H9 (cell line): Measurements from ENCODE around the gene PLCXD3. TPM values are rescaled to one million over a fixed set of nuclear protein-coding genes. Genes with fewer than 3 reads are reported as not detected.

Source experiments
- DNase-seq: peaks from one replicate; pipeline ENCODE4 v3.0.0-alpha.2; 2017
- H2AFZ ChIP-seq: one replicate; pipeline ENCODE4 v1.6.1; 2013; ENCODE audit warnings: mild to moderate bottlenecking, low read length, control low read depth, moderate library complexity
- H2AK5ac ChIP-seq: 2 replicates; pipeline ENCODE4 v1.6.1; 2013; ENCODE audit warnings: low read length, control low read depth, mixed read lengths; ENCODE audit not compliant: insufficient read length
- H2BK120ac ChIP-seq: one replicate; pipeline ENCODE4 v1.6.1; 2013; ENCODE audit warnings: low read depth, mild to moderate bottlenecking, low read length, control low read depth, inconsistent platforms; ENCODE audit not compliant: poor library complexity, severe bottlenecking
- H2BK12ac ChIP-seq: 2 replicates; pipeline ENCODE4 v1.6.1; 2013; ENCODE audit warnings: low read length, control low read depth, mixed read lengths, low read depth; ENCODE audit not compliant: insufficient read length
- H2BK15ac ChIP-seq: 2 replicates; pipeline ENCODE4 v1.6.1; 2013; ENCODE audit warnings: low read depth, low read length, control low read depth
- H2BK20ac ChIP-seq: one replicate; pipeline ENCODE4 v1.6.1; 2013; ENCODE audit warnings: low read depth, mild to moderate bottlenecking, low read length, control low read depth, inconsistent platforms; ENCODE audit not compliant: poor library complexity, severe bottlenecking
- H2BK5ac ChIP-seq: 2 replicates; pipeline ENCODE4 v1.6.1; 2013; ENCODE audit warnings: low read length, control low read depth, mixed read lengths; ENCODE audit not compliant: insufficient read length
- H3K14ac ChIP-seq: 2 replicates; pipeline ENCODE4 v1.6.1; 2013; ENCODE audit warnings: low read length, control low read depth; ENCODE audit not compliant: insufficient read depth
- H3K18ac ChIP-seq: 2 replicates; pipeline ENCODE4 v1.6.1; 2013; ENCODE audit warnings: low read depth, mild to moderate bottlenecking, mixed read lengths, low read length, control low read depth; ENCODE audit not compliant: insufficient read length
- H3K23ac ChIP-seq: 2 replicates; pipeline ENCODE4 v1.6.1; 2013; ENCODE audit warnings: low read length, control low read depth, mixed read lengths, low read depth; ENCODE audit not compliant: insufficient read length
- H3K23me2 ChIP-seq: 2 replicates; pipeline ENCODE4 v1.6.1; 2013; ENCODE audit warnings: low read depth, mild to moderate bottlenecking, mixed read lengths, low read length, control low read depth; ENCODE audit not compliant: insufficient read length, poor library complexity, severe bottlenecking
- H3K27ac ChIP-seq: 2 replicates; pipeline ENCODE4 v1.5.1; 2013; ENCODE audit warnings: low read length, control low read depth, mixed read lengths, low read depth; ENCODE audit not compliant: insufficient read length
- H3K27me3 ChIP-seq: 2 replicates; pipeline ENCODE4 v1.6.1; 2013; ENCODE audit warnings: low read length, control low read depth, inconsistent platforms; ENCODE audit not compliant: insufficient read depth
- H3K4ac ChIP-seq: 2 replicates; pipeline ENCODE4 v1.6.1; 2013; ENCODE audit warnings: low read depth, mild to moderate bottlenecking, control low read depth, inconsistent platforms, low read length, moderate library complexity
- H3K4me1 ChIP-seq: 2 replicates; pipeline ENCODE4 v1.6.1; 2013; ENCODE audit warnings: low read length, control low read depth, inconsistent platforms; ENCODE audit not compliant: insufficient read depth
- H3K4me2 ChIP-seq: 2 replicates; pipeline ENCODE4 v1.6.1; 2013; ENCODE audit warnings: low read length, control low read depth, mixed read lengths; ENCODE audit not compliant: insufficient read length, insufficient read depth
- H3K56ac ChIP-seq: 2 replicates; pipeline ENCODE4 v1.6.1; 2013; ENCODE audit warnings: low read depth, mild to moderate bottlenecking, mixed read lengths, low read length, control low read depth; ENCODE audit not compliant: insufficient read length
- H3K79me1 ChIP-seq: 2 replicates; pipeline ENCODE4 v1.6.1; 2013; ENCODE audit warnings: low read depth, mild to moderate bottlenecking, moderate library complexity, low read length, control low read depth, inconsistent platforms; ENCODE audit not compliant: insufficient read depth, poor library complexity, severe bottlenecking
- H3K79me2 ChIP-seq: 2 replicates; pipeline ENCODE4 v1.6.1; 2013; ENCODE audit warnings: low read length, control low read depth, inconsistent platforms; ENCODE audit not compliant: insufficient read depth
- H3K9ac ChIP-seq: 2 replicates; pipeline ENCODE4 v1.6.1; 2013; ENCODE audit warnings: low read length, control low read depth, mixed read lengths; ENCODE audit not compliant: insufficient read length; ENCODE audit errors: extremely low read depth
- H3K9me3 ChIP-seq: one replicate; pipeline ENCODE4 v1.6.1; 2013; ENCODE audit warnings: low read depth, low read length, inconsistent platforms; ENCODE audit not compliant: control insufficient read depth
- H3T11ph ChIP-seq: one replicate; pipeline ENCODE4 v1.6.1; 2013; ENCODE audit warnings: mild to moderate bottlenecking, low read length, control low read depth, inconsistent platforms
- H4K20me1 ChIP-seq: one replicate; pipeline ENCODE4 v1.6.1; 2013; ENCODE audit not compliant: control insufficient read depth, insufficient read length, insufficient read depth
- H4K5ac ChIP-seq: 2 replicates; pipeline ENCODE4 v1.6.1; 2013; ENCODE audit warnings: low read depth, mild to moderate bottlenecking, mixed read lengths, low read length, control low read depth; ENCODE audit not compliant: insufficient read length
- H4K8ac ChIP-seq: replicated peaks from 2 replicates; pipeline ENCODE4 v1.6.1; 2013; ENCODE audit warnings: low read length, control low read depth, mixed read lengths, low read depth; ENCODE audit not compliant: insufficient read length
- H4K91ac ChIP-seq: 2 replicates; pipeline ENCODE4 v1.6.1; 2013; ENCODE audit warnings: low read depth, mild to moderate bottlenecking, moderate library complexity, mixed read lengths, low read length, control low read depth; ENCODE audit not compliant: insufficient read length
- H3K27ac Mint-ChIP-seq, 3 experiments: 2 replicates in 2 of 3; 3 replicates in 1 of 3; pipeline ENCODE4 v1.8.0; 2020 to 2021; ENCODE audit warnings: mixed read lengths in 3 of 3, mild to moderate bottlenecking in 1 of 3, moderate library complexity in 1 of 3
- H3K27me3 Mint-ChIP-seq: 2 replicates; pipeline ENCODE4 v1.8.0; 2021; ENCODE audit warnings: low read depth, mild to moderate bottlenecking, moderate library complexity, mixed read lengths
- H3K36me3 Mint-ChIP-seq, 3 experiments: 2 replicates in 2 of 3; 3 replicates in 1 of 3; pipeline ENCODE4 v1.8.0; 2020 to 2021; ENCODE audit warnings: low read depth in 3 of 3, mixed read lengths in 3 of 3; ENCODE audit not compliant: insufficient read depth in 1 of 3
- H3K4me1 Mint-ChIP-seq, 2 experiments: 2 replicates each; pipeline ENCODE4 v1.8.0; 2020; ENCODE audit warnings: mixed read lengths in 2 of 2
- H3K4me3 Mint-ChIP-seq, 2 experiments: 2 replicates in 1 of 2; 3 replicates in 1 of 2; pipeline ENCODE4 v1.8.0; 2020 to 2021; ENCODE audit warnings: mild to moderate bottlenecking in 2 of 2, mixed read lengths in 2 of 2, moderate library complexity in 1 of 2
- H3K9me3 Mint-ChIP-seq, 2 experiments: 2 replicates in 1 of 2; 3 replicates in 1 of 2; pipeline ENCODE4 v1.8.0; 2020; ENCODE audit warnings: mild to moderate bottlenecking in 2 of 2, mixed read lengths in 2 of 2, moderate library complexity in 1 of 2
- WGBS: extraction: QIAGEN DNeasy Blood & Tissue Kit; methylation state at CpG from one replicate; pipeline ENCODE4 v1.1.7; 2013; ENCODE audit warnings: missing lambda C conversion rate, low lambda C conversion rate, mixed read lengths; ENCODE audit not compliant: insufficient read length; ENCODE audit errors: extremely low coverage; 5-methylcytosine and 5-hydroxymethylcytosine counted together
- total RNA-seq: library from RNA; stranded (reverse); gene quantifications from 2 replicates; pipeline ENCODE4 v1.2.1, GENCODE V29; 2021
- TF ChIP-seq, protein P1 (sequence below): fragments of 200-600 bp; sonication (generic); conservative IDR thresholded peaks from 3 replicates; pipeline ENCODE4 v1.8.0; 2021; ENCODE audit warnings: antibody characterized with exemption, mild to moderate bottlenecking

The PLCXD3 gene
- total RNA-seq, 1 experiment from 2014 or later, result not detected

DNA sequence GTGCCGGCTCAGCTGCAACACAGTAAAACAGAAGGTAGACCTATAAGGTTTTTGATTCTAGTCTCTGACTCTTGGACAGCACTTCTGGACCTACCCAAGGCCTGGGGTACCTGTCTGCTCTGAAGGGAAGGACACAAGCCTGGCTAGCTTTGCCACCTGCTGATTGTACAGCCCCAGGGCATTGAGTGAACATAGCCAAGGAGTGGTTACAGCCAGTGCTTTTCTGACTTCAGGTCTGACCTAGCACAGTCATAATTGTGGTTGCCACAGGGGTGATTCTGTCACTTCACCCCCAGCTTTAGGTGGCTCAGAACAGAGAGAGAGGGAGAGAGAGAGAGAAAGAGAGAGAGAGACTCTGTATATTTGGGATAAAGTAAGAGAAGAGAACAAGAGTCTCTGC, 118.4 kb downstream of the PLCXD3 start:
- H3K27me3 Mint-ChIP-seq, result no peaks in the 10 kb centered on the region; the same call in 1 of the 2 replicates
- Histone ChIP-seq H2BK15ac (no peak overlapping the region), H3K23ac (no peak overlapping the region), H4K5ac (no peak overlapping the region), H3K4me1 (no peaks in the 10 kb centered on the region), H3T11ph (no peak overlapping the region), H4K20me1 (no peaks in the 10 kb centered on the region), H2BK12ac (no peak overlapping the region), H3K79me2 (no peaks in the 10 kb centered on the region), H3K14ac (no peak overlapping the region), H3K23me2 (no peaks in the 10 kb centered on the region), H2BK5ac (no peak overlapping the region), H3K9me3 (no peaks in the 10 kb centered on the region), H4K8ac (no peak overlapping the region), H3K79me1 (no peaks in the 10 kb centered on the region), H3K9ac (no peak overlapping the region), H2BK120ac (no peak overlapping the region), H3K27ac (no peak overlapping the region), H2AK5ac (no peak overlapping the region), H3K4ac (no peak overlapping the region), H3K27me3 (no peaks in the 10 kb centered on the region), H3K18ac (no peak overlapping the region), H3K56ac (no peak overlapping the region), H2BK20ac (no peak overlapping the region), H2AFZ (no peak overlapping the region), H3K4me2 (no peak overlapping the region), H4K91ac (no peak overlapping the region)
- WGBS, result no CpG with 5 or more reads among the region's 1 CpG
- H3K27ac Mint-ChIP-seq, result no peak overlapping the region
- DNase-seq, result no peak
- H3K4me1 Mint-ChIP-seq, result no peaks in the 10 kb centered on the region
- TF ChIP-seq, protein P1, sequence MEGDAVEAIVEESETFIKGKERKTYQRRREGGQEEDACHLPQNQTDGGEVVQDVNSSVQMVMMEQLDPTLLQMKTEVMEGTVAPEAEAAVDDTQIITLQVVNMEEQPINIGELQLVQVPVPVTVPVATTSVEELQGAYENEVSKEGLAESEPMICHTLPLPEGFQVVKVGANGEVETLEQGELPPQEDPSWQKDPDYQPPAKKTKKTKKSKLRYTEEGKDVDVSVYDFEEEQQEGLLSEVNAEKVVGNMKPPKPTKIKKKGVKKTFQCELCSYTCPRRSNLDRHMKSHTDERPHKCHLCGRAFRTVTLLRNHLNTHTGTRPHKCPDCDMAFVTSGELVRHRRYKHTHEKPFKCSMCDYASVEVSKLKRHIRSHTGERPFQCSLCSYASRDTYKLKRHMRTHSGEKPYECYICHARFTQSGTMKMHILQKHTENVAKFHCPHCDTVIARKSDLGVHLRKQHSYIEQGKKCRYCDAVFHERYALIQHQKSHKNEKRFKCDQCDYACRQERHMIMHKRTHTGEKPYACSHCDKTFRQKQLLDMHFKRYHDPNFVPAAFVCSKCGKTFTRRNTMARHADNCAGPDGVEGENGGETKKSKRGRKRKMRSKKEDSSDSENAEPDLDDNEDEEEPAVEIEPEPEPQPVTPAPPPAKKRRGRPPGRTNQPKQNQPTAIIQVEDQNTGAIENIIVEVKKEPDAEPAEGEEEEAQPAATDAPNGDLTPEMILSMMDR, result no peak
- H3K9me3 Mint-ChIP-seq, result peaks cover 9 to 12% of the 10 kb centered on the region in 2 experiments; a peak in 4 of 5 replicates
- peaks cover 0 to 5% (median 2%) of the 10 kb centered on the region in 3 experiments; a peak in 3 of 7 replicates for H3K36me3 Mint-ChIP-seq
- no peak overlapping the region for H3K4me3 Mint-ChIP-seq
